Right atrium auricular region (tissue), 2 donors: Measurements from ENCODE around the gene PSMB10. TPM values are rescaled to one million over a fixed set of nuclear protein-coding genes. Genes with fewer than 3 reads are reported as not detected.

Experiments
- DNase-seq: peaks from one replicate; pipeline ENCODE4 v3.0.0-alpha.2; 2019; ENCODE audit warnings: low spot score
- H3K27ac ChIP-seq, 2 donors: fragments of 200-600 bp; sonication (generic); 1 replicate in 1 of 2; 2 replicates in 1 of 2; pipeline ENCODE4 v1.5.1; 2016 to 2019
- H3K27me3 ChIP-seq, 2 donors: fragments of 200-600 bp; sonication (generic); one replicate each; pipeline versions ENCODE4 v1.5.1 to v1.6.0; 2017 to 2019
- H3K36me3 ChIP-seq: fragments of 200-600 bp; sonication (generic); one replicate; pipeline ENCODE4 v1.5.1; 2016
- H3K4me1 ChIP-seq, 2 donors: fragments of 200-600 bp; sonication (generic); one replicate each; pipeline versions ENCODE4 v1.5.1 to v1.6.0; 2017 to 2019
- H3K4me3 ChIP-seq, 2 donors: fragments of 200-600 bp; sonication (generic); 1 replicate in 1 of 2; 2 replicates in 1 of 2; pipeline ENCODE4 v1.5.1; 2017 to 2019; ENCODE audit warnings: mild to moderate bottlenecking in 1 of 2, moderate library complexity in 1 of 2
- H3K9me3 ChIP-seq, 2 donors: fragments of 200-600 bp; sonication (generic); one replicate each; pipeline ENCODE4 v1.5.1; 2019
- total RNA-seq, 2 donors: library from RNA; depleted of rRNA; stranded (reverse); fragments of >200 nt; gene quantifications; one replicate each; pipeline ENCODE4 v1.1.0, GENCODE V29; 2016
- TF ChIP-seq, protein P1 (sequence below), 2 donors: fragments of 200-600 bp; sonication (generic); IDR thresholded peaks; one replicate each; pipeline ENCODE4 v1.5.1; 2019; ENCODE audit warnings: antibody characterized with exemption in 2 of 2

Gene PSMB10
- total RNA-seq, 2 donors from 2014 or later = 37.3 to 38.4 TPM

DNA sequence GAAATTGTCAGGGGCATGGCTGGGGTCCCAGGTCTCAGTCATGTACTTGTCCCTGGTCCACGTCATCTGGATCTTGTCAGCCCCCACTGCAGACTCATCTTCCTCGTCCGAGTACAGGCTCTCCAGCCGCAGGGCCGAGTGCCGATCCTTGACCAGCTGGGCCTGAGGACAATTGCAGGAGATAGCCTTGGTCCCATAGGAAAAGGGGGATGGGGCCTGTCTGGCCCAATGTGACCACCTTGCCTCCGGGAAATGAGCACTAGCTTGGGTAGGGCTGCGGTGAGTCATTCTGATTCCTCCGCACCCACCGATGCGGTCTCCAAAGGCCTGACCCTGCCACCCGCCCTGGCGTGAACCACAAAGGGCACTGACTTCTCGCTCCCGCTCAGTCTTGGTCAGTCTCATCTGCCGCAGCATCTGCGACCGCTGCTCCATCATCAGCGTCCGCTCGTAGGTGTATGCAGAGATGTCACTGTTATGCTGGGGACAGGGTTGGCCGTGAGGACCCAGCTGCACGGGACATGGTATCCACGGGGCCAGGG, 8.8 kb upstream of the PSMB10 start:
- DNase-seq = no peak
- TF ChIP-seq, protein P1, sequence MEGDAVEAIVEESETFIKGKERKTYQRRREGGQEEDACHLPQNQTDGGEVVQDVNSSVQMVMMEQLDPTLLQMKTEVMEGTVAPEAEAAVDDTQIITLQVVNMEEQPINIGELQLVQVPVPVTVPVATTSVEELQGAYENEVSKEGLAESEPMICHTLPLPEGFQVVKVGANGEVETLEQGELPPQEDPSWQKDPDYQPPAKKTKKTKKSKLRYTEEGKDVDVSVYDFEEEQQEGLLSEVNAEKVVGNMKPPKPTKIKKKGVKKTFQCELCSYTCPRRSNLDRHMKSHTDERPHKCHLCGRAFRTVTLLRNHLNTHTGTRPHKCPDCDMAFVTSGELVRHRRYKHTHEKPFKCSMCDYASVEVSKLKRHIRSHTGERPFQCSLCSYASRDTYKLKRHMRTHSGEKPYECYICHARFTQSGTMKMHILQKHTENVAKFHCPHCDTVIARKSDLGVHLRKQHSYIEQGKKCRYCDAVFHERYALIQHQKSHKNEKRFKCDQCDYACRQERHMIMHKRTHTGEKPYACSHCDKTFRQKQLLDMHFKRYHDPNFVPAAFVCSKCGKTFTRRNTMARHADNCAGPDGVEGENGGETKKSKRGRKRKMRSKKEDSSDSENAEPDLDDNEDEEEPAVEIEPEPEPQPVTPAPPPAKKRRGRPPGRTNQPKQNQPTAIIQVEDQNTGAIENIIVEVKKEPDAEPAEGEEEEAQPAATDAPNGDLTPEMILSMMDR (IDR thresholded peaks at IDR 0.05) = no peak
- Histone ChIP-seq H3K27me3 (no peaks in the 10 kb centered on the region), H3K27ac (peak overlapping the region in 1 of 2 donors; percentile 67), H3K4me1 (peaks cover 0 to 54% of the 10 kb centered on the region in 2 donors), H3K36me3 (peaks cover 90% of the 10 kb centered on the region), H3K4me3 (no peak overlapping the region), H3K9me3 (no peaks in the 10 kb centered on the region)

DNA sequence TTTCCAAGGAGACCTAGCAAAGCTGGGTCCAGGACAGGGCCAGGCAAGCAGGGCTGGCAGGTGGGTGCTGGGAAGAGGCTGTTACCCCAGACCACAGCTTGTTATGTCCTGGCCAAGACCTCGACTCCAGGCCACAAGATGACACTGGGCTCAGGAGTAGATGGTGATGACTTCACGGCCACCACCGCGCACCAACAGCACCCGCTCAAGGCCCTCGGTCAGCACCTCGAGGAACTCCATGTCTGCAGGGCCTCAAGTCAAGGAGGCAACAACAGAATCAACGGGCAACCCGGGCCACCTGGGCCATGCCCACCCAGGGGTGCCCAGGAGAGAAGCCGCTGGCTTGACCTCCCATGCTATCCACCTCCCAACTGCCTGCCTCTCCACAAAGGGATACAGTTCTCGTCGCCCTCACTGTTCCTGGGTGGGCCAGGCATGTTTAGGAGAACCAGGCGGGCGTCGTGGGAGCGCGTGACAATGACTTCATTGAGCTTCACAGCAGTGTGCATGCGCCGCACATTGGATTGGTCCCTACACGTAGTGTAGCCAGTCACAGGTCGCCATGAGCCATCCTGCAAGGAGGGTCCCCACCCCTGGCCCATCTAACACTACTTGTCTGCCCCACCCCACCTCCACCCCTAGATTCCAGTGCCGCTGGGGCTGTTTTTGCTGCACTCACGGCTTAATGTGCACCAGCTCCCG, 8.2 kb upstream of the PSMB10 start:
- peaks cover 90% of the 10 kb centered on the region for H3K36me3 ChIP-seq
- TF ChIP-seq, protein P1 (IDR thresholded peaks at IDR 0.05) = no peak
- no peaks in the 10 kb centered on the region for H3K9me3 ChIP-seq
- H3K4me3 ChIP-seq = no peak overlapping the region
- peak overlapping the region; percentile 67 to 73 for H3K27ac ChIP-seq
- DNase-seq = no peak
- H3K4me1 ChIP-seq = peaks cover 0 to 54% of the 10 kb centered on the region in 2 donors
- H3K27me3 ChIP-seq = no peaks in the 10 kb centered on the region

DNA sequence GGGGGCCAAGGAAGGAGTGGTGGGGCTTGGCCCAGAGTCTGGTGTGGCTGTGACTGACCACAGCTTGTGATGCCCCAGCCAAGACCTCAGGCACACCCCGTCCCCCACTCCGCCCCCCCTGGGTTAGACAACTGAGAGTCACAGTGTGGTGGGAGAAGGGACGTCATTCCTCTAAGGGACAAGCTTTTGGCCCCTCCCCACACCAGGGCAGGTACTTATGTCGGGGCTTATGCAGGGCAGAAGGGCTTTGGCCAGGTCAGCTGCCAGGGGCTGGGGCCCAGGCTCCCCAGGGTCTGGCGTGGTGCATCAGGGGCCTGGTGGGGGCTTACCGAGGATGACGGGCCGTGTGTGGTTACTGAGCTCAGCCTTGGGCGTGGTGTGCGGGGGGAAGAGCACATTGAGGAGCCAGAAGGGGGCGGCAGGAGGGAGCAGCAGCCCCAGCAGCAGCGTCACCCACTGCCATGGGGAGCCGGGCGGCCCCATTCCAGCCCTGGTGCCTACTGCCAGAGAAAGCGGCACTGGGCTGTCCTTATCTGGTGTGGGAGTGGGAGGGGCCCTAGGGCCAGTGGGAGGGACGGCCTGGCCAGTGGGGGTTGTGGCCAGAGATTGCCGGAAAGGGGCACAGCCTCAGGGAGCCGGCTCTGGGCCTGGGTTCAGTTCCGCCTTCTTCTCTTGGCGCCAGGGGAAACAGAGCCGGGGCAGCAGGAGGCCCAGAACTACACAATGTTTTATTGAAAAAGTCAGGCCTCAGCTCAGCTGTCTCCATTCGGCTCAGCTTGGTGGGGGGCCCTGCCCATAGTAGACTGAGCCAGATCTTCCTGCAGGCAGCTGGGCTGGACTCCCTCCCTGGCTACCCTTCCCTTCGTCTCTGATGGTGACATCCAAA, 7.2 kb upstream of the PSMB10 start, which contains the start of gene LCAT:
Gene LCAT, minus strand, starts transcription at position 502 of the 886 bp plus-strand sequence. Its CDS starts 19 bp downstream, at position 483.
- peak within 1 kb of the TSS; percentile 67 to 73 for H3K27ac ChIP-seq
- no peaks in the 10 kb centered on the region for H3K9me3 ChIP-seq
- no peaks in the 10 kb centered on the region for H3K27me3 ChIP-seq
- peaks cover 90% of the 10 kb centered on the region for H3K36me3 ChIP-seq
- no peak within 1 kb of the TSS for H3K4me3 ChIP-seq
- peak; percentile 79 for DNase-seq
- peaks cover 0 to 54% of the 10 kb centered on the region in 2 donors for H3K4me1 ChIP-seq
- TF ChIP-seq, protein P1 (IDR thresholded peaks at IDR 0.05) = no peak

DNA sequence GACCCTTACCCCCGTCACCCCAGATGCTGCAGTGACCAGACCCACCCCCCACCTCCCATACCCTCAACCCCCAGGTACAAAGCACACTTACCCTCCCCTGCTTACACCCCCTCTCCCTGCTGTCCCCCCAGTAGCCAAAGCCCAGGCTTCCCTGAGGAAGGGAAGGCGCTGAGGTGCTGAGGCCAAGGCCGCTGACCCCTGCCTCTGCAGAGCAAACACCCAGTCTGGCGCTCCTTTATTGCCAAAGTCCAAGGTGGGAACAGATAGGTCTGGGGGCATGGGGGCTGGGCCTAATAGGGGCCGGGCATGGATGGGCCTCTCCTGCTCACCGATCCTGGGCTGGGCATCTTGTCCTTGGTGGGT, 6.6 kb upstream of the PSMB10 start:
- Histone ChIP-seq H3K9me3 (no peaks in the 10 kb centered on the region), H3K4me3 (no peak overlapping the region), H3K27ac (peak overlapping the region; percentile 67 to 73), H3K27me3 (no peaks in the 10 kb centered on the region), H3K36me3 (peaks cover 83% of the 10 kb centered on the region), H3K4me1 (peaks cover 0 to 54% of the 10 kb centered on the region in 2 donors)
- DNase-seq = no peak
- TF ChIP-seq, protein P1 (IDR thresholded peaks at IDR 0.05) = no peak

DNA sequence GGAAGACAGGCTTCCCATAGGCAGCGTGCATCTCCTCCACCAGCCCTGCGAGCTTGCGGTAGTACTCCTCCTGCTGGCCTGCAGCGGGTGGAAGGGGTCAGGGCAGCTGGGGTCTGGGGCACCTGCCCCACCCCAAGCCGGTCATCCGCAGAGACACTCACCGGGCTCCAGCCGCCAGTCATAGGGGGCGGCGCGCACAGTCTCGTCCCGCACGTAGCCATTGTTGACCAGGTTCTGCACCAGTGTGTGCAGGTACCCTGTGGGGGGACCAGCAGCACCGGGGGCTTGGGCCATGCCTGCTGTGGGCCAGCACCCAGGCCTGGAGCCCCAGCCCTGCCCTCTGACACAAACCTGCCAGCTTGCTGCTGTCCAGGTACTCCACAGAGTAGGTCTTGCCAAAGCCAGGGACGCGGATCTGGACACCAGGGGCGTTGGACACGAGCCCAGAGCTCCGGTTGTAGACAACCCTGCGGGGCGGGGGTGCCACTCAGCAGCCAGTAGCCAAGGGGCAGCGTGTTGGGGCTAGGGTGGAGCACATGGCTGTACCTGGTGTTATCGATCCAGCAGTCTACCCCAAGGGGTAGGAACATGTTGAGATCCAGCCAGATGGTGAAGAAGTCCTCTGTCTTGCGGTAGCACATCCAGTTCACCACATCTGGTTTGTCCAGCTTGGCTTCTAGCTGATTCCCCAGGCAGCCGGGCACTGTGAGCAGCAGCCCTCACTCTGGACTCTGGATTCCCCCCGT, 6.0 kb upstream of the PSMB10 start:
- H3K27me3 ChIP-seq = no peaks in the 10 kb centered on the region
- H3K4me1 ChIP-seq = peaks cover 0 to 54% of the 10 kb centered on the region in 2 donors
- no peak overlapping the region for H3K4me3 ChIP-seq
- peak overlapping the region; percentile 7 to 67 for H3K27ac ChIP-seq
- no peak for DNase-seq
- TF ChIP-seq, protein P1 (IDR thresholded peaks at IDR 0.05) = no peak
- H3K36me3 ChIP-seq = peaks cover 78% of the 10 kb centered on the region
- H3K9me3 ChIP-seq = no peaks in the 10 kb centered on the region
